HEK293 (cell line): ENCODE data around the gene TMEM128.

Experiments
- CTCF ChIA-PET: fragments of 350-600 bp; formaldehyde crosslinking; extraction: SDS; loops from one replicate; lab custom pipeline; 2021; ENCODE audit warnings: antibody characterized with exemption; lab: Yijun Ruan, JAX
- POLR2A ChIA-PET: fragments of 300-600 bp; formaldehyde crosslinking; extraction: SDS; loops from one replicate; lab custom pipeline; 2020; ENCODE audit warnings: antibody characterized with exemption, inconsistent platforms; lab: Yijun Ruan, JAX
- H3K27ac ChIP-seq: fragments of 200-500 bp; sonication (Bioruptor generic); 2 replicates; pipeline ENCODE4 v1.5.1; 2014; ENCODE audit warnings: low read depth, low read length, control low read depth, inconsistent platforms; ENCODE audit errors: extremely low read depth
- H3K36me3 ChIP-seq, 2 experiments: fragments of 200-500 bp in 1 of 2; sonication (Bioruptor generic) in 1 of 2; 1 replicate in 1 of 2; 2 replicates in 1 of 2; pipeline ENCODE4 v1.5.1; 2014 to 2017; ENCODE audit warnings: inconsistent platforms in 2 of 2, low read length in 2 of 2; ENCODE audit not compliant: control insufficient read depth in 2 of 2, insufficient read depth in 1 of 2
- H3K4me1 ChIP-seq: fragments of 200-500 bp; sonication (Bioruptor generic); 2 replicates; pipeline ENCODE4 v1.5.1; 2014; ENCODE audit warnings: mild to moderate bottlenecking, low read length, inconsistent platforms; ENCODE audit not compliant: control insufficient read depth, insufficient read depth
- H3K4me3 ChIP-seq: 2 replicates; pipeline ENCODE4 v1.5.1; 2011; ENCODE audit warnings: low read depth, mild to moderate bottlenecking, control low read depth, low read length, moderate library complexity
- H3K9me3 ChIP-seq: fragments of 200-500 bp; sonication (Bioruptor generic); 2 replicates; pipeline ENCODE4 v1.5.1; 2014; ENCODE audit warnings: low read depth, low read length, inconsistent platforms; ENCODE audit not compliant: control insufficient read depth, insufficient read depth
- ELK4 ChIP-seq: IDR thresholded peaks from 2 replicates; pipeline ENCODE4 v1.6.1; 2011; ENCODE audit warnings: mild to moderate bottlenecking, low read depth, low read length, borderline replicate concordance
- KLF7 ChIP-seq: fragments of 450-650 bp; formaldehyde crosslinking; IDR thresholded peaks from 2 replicates; pipeline ENCODE4 v1.5.1; 2016; ENCODE audit warnings: missing biosample characterization, missing genetic modification characterization, borderline replicate concordance
- SETDB1 ChIP-seq: IDR thresholded peaks from one replicate; pipeline ENCODE4 v1.6.1; 2017; ENCODE audit warnings: mild to moderate bottlenecking, low read length, moderate library complexity, mixed read lengths; ENCODE audit not compliant: insufficient read length
- TRIM28 ChIP-seq: IDR thresholded peaks from 2 replicates; pipeline ENCODE4 v1.6.1; 2011; ENCODE audit warnings: low read length, control low read depth, borderline replicate concordance
- ZBTB1 ChIP-seq: fragments of 450-650 bp; formaldehyde crosslinking; IDR thresholded peaks from 2 replicates; pipeline ENCODE4 v1.5.1; 2016; ENCODE audit warnings: missing biosample characterization, missing genetic modification characterization
- ZFP37 ChIP-seq: fragments of 450-650 bp; formaldehyde crosslinking; IDR thresholded peaks from 2 replicates; pipeline ENCODE4 v1.5.1; 2016; ENCODE audit warnings: missing biosample characterization, missing genetic modification characterization
- ZNF121 ChIP-seq: fragments of 450-650 bp; formaldehyde crosslinking; IDR thresholded peaks from 2 replicates; pipeline ENCODE4 v1.5.1; 2016; ENCODE audit warnings: missing biosample characterization, missing genetic modification characterization
- ZNF138 ChIP-seq: fragments of 450-650 bp; formaldehyde crosslinking; IDR thresholded peaks from 2 replicates; pipeline ENCODE4 v1.5.1; 2016; ENCODE audit warnings: missing biosample characterization, missing genetic modification characterization, borderline replicate concordance
- ZNF148 ChIP-seq: fragments of 450-650 bp; formaldehyde crosslinking; IDR thresholded peaks from 2 replicates; pipeline ENCODE4 v1.5.0; 2017; ENCODE audit warnings: missing biosample characterization, missing genetic modification characterization, borderline replicate concordance
- ZNF169 ChIP-seq: fragments of 450-650 bp; formaldehyde crosslinking; IDR thresholded peaks from 2 replicates; pipeline ENCODE4 v1.5.1; 2016; ENCODE audit warnings: missing biosample characterization, missing genetic modification characterization
- ZNF26 ChIP-seq: fragments of 450-650 bp; formaldehyde crosslinking; IDR thresholded peaks from 2 replicates; pipeline ENCODE4 v1.5.1; 2016; ENCODE audit warnings: missing biosample characterization, missing genetic modification characterization
- ZNF280D ChIP-seq: fragments of 450-650 bp; formaldehyde crosslinking; IDR thresholded peaks from 2 replicates; pipeline ENCODE4 v1.5.1; 2016; ENCODE audit warnings: missing biosample characterization, missing genetic modification characterization
- ZNF394 ChIP-seq: fragments of 450-650 bp; formaldehyde crosslinking; IDR thresholded peaks from 2 replicates; pipeline ENCODE4 v1.5.1; 2016; ENCODE audit warnings: missing biosample characterization, missing genetic modification characterization, mild to moderate bottlenecking, moderate library complexity, borderline replicate concordance
- ZNF416 ChIP-seq: fragments of 450-650 bp; formaldehyde crosslinking; IDR thresholded peaks from 2 replicates; pipeline ENCODE4 v1.5.1; 2016; ENCODE audit warnings: missing biosample characterization, missing genetic modification characterization
- ZNF529 ChIP-seq: fragments of 450-650 bp; formaldehyde crosslinking; IDR thresholded peaks from 2 replicates; pipeline ENCODE4 v1.5.1; 2017; ENCODE audit warnings: missing genetic modification characterization, missing biosample characterization; ENCODE audit not compliant: insufficient replicate concordance
- ZNF76 ChIP-seq: fragments of 450-650 bp; formaldehyde crosslinking; IDR thresholded peaks from 2 replicates; pipeline ENCODE4; 2016; ENCODE audit warnings: low read depth, missing biosample characterization, missing genetic modification characterization, borderline replicate concordance
- ZSCAN23 ChIP-seq: fragments of 450-650 bp; formaldehyde crosslinking; IDR thresholded peaks from 2 replicates; pipeline ENCODE4 v1.5.1; 2016; ENCODE audit warnings: missing biosample characterization, missing genetic modification characterization
- ZSCAN5A ChIP-seq: fragments of 450-650 bp; formaldehyde crosslinking; IDR thresholded peaks from 2 replicates; pipeline ENCODE4 v1.5.1; 2016; ENCODE audit warnings: missing biosample characterization, missing genetic modification characterization

The TMEM128 gene

GRCh38 chr4:4233610-4234009 is 14.4 kb downstream of the TMEM128 start:
- no peak overlapping the region for H3K4me3 ChIP-seq
- POLR2A ChIA-PET: no interaction called here
- no peaks in the 10 kb centered on the region for H3K4me1 ChIP-seq
- H3K9me3 ChIP-seq: no peaks in the 10 kb centered on the region
- no peak overlapping the region for H3K27ac ChIP-seq
- CTCF ChIA-PET: interaction anchor here (0.6 kb wide), 1 partner anchor 18 kb away, joined by 3 read pairs; no protein-coding TSS in a partner anchor
- peaks cover 0 to 32% of the 10 kb centered on the region in 2 experiments; a peak in 2 of 3 replicates for H3K36me3 ChIP-seq
- no peak for TF ChIP-seq ZBTB1 (tag by site-specific recombination)
- no peak for TF ChIP-seq ELK4
- no peak for TF ChIP-seq ZNF416 (tag by site-specific recombination)
- no peak for TF ChIP-seq ZSCAN23
- no peak for TF ChIP-seq ZNF121 (tag by site-specific recombination)
- no peak for TF ChIP-seq ZSCAN5A (tag by site-specific recombination)
- no peak for TF ChIP-seq ZNF529 (tag by site-specific recombination)
- TF ChIP-seq TRIM28: peak; percentile 17; the same call in 1 of the 2 replicates
- no peak for TF ChIP-seq ZNF148
- TF ChIP-seq SETDB1: peak; percentile 94
- no peak for TF ChIP-seq KLF7
- no peak for TF ChIP-seq ZNF76 (tag by site-specific recombination)
- TF ChIP-seq ZNF138 (tag by site-specific recombination): no peak
- no peak for TF ChIP-seq ZNF169 (tag by site-specific recombination)
- TF ChIP-seq ZNF394: no peak
- TF ChIP-seq ZNF26 (tag by site-specific recombination): no peak
- 0 out of 2 replicates have a peak, but pooled peaks have one; percentile 20 for TF ChIP-seq ZNF280D (tag by site-specific recombination)
- no peak for TF ChIP-seq ZFP37 (tag by site-specific recombination)
